Measurements from ENCODE around the gene OR10P1.

GRCh38 chr12:55681142-55682077 is 44.7 kb downstream of the OR10P1 start:
- TF ChIP-seq CTCF (IDR thresholded peaks at IDR 0.05; ENCODE audit: low read depth, low read length) (peak; percentile 53), POLR2A (IDR thresholded peaks at IDR 0.05; ENCODE audit: extremely low read depth, insufficient read length) (no peak), MYC (IDR thresholded peaks at IDR 0.05; ENCODE audit: low read depth, low read length) (0 out of 2 replicates have a peak, but pooled peaks have one; percentile 26)
- TF ChIP-seq, protein P1, sequence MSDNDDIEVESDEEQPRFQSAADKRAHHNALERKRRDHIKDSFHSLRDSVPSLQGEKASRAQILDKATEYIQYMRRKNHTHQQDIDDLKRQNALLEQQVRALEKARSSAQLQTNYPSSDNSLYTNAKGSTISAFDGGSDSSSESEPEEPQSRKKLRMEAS (IDR thresholded peaks at IDR 0.05; ENCODE audit: low read depth, low read length): no peak
